ENCODE data around the gene CCNA2.

The CCNA2 gene

GRCh38 chr4:121806411-121806810, 17.3 kb downstream of the CCNA2 start:
- TF ChIP-seq, protein P1, sequence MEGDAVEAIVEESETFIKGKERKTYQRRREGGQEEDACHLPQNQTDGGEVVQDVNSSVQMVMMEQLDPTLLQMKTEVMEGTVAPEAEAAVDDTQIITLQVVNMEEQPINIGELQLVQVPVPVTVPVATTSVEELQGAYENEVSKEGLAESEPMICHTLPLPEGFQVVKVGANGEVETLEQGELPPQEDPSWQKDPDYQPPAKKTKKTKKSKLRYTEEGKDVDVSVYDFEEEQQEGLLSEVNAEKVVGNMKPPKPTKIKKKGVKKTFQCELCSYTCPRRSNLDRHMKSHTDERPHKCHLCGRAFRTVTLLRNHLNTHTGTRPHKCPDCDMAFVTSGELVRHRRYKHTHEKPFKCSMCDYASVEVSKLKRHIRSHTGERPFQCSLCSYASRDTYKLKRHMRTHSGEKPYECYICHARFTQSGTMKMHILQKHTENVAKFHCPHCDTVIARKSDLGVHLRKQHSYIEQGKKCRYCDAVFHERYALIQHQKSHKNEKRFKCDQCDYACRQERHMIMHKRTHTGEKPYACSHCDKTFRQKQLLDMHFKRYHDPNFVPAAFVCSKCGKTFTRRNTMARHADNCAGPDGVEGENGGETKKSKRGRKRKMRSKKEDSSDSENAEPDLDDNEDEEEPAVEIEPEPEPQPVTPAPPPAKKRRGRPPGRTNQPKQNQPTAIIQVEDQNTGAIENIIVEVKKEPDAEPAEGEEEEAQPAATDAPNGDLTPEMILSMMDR (IDR thresholded peaks at IDR 0.05; ENCODE audit: insufficient read depth, low read length, poor library complexity, severe bottlenecking), result no peak
- TF ChIP-seq EZH2phosphoT487 (conservative IDR thresholded peaks at IDR 0.05; ENCODE audit: low read length), result no peak
- no peak overlapping the region for H3K9ac ChIP-seq (ENCODE audit: low read length)
- no peaks in the 10 kb centered on the region for H3K9me3 ChIP-seq (ENCODE audit: insufficient read depth, low read length)
- no peak overlapping the region for H2AFZ ChIP-seq (ENCODE audit: low read depth, low read length, severe bottlenecking)
- H3K27ac ChIP-seq (ENCODE audit: low read depth, low read length), result no peak overlapping the region
- no peak overlapping the region for H3K4me2 ChIP-seq (ENCODE audit: low read depth, low read length, poor library complexity, severe bottlenecking)
- H3K36me3 ChIP-seq (ENCODE audit: low read length), result peaks cover 9% of the 10 kb centered on the region; the same call in 1 of the 2 replicates
- H3F3A ChIP-seq (ENCODE audit: insufficient read depth), result peaks cover 5% of the 10 kb centered on the region; the same call in 1 of the 2 replicates
- H3K79me2 ChIP-seq (ENCODE audit: insufficient read depth, low read length), result peaks cover 16% of the 10 kb centered on the region
- no peak overlapping the region for H3K4me3 ChIP-seq (ENCODE audit: insufficient read depth, low read length, poor library complexity, severe bottlenecking)
- no peaks in the 10 kb centered on the region for H4K20me1 ChIP-seq (ENCODE audit: low read depth, low read length)
- no peaks in the 10 kb centered on the region for H3K27me3 ChIP-seq (ENCODE audit: low read length)
- H3K9me2 ChIP-seq (replicated peaks; ENCODE audit: insufficient read depth, low read length), result no peaks in the 10 kb centered on the region

DNA sequence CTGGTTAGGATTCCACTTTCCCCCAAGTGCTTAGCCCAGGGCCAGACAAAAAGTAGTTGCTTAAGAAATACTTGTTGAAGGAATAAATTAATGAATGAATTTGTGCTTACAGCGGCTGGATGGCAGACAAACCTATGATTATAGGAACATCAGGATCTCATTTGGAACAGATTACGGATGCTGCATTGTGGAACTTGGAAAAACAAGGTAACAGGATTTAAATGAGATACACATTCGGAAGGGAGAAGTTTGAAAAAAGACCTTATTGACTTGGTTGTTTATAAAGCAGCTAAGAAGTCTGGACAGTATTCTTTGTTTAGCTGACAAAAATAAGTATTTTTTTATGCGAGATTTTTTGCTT, 22.0 kb downstream of the CCNA2 start:
- Histone ChIP-seq H3K79me2 (ENCODE audit: insufficient read depth, low read length) (peaks cover 19% of the 10 kb centered on the region), H3K4me3 (ENCODE audit: insufficient read depth, low read length, poor library complexity, severe bottlenecking) (peak overlapping the region; percentile 81), H2AFZ (ENCODE audit: low read depth, low read length, severe bottlenecking) (peak overlapping the region; percentile 83), H3K9me2 (replicated peaks; ENCODE audit: insufficient read depth, low read length) (no peaks in the 10 kb centered on the region), H4K20me1 (ENCODE audit: low read depth, low read length) (no peaks in the 10 kb centered on the region), H3K27me3 (ENCODE audit: low read length) (no peaks in the 10 kb centered on the region), H3K36me3 (ENCODE audit: low read length) (peaks cover 9% of the 10 kb centered on the region; the same call in 1 of the 2 replicates), H3K4me2 (ENCODE audit: low read depth, low read length, poor library complexity, severe bottlenecking) (peak overlapping the region; percentile 80), H3K9ac (ENCODE audit: low read length) (peak overlapping the region; percentile 87), H3F3A (ENCODE audit: insufficient read depth) (no peaks in the 10 kb centered on the region), H3K9me3 (ENCODE audit: insufficient read depth, low read length) (no peaks in the 10 kb centered on the region), H3K27ac (ENCODE audit: low read depth, low read length) (peak overlapping the region; percentile 65; the same call in 1 of the 2 replicates)
- TF ChIP-seq EZH2phosphoT487 (conservative IDR thresholded peaks at IDR 0.05; ENCODE audit: low read length), result no peak
- TF ChIP-seq, protein P1 (IDR thresholded peaks at IDR 0.05; ENCODE audit: insufficient read depth, low read length, poor library complexity, severe bottlenecking), result no peak

- Histone ChIP-seq H3K79me2 (ENCODE audit: insufficient read depth, low read length) (peaks cover 19% of the 10 kb centered on the region), H3F3A (ENCODE audit: insufficient read depth) (no peaks in the 10 kb centered on the region), H3K36me3 (ENCODE audit: low read length) (peaks cover 9% of the 10 kb centered on the region; the same call in 1 of the 2 replicates), H3K27ac (ENCODE audit: low read depth, low read length) (peak within 1 kb of the TSS; percentile 65), H4K20me1 (ENCODE audit: low read depth, low read length) (no peaks in the 10 kb centered on the region), H2AFZ (ENCODE audit: low read depth, low read length, severe bottlenecking) (peak within 1 kb of the TSS; percentile 96), H3K27me3 (ENCODE audit: low read length) (no peaks in the 10 kb centered on the region), H3K9ac (ENCODE audit: low read length) (peak within 1 kb of the TSS; percentile 87), H3K9me3 (ENCODE audit: insufficient read depth, low read length) (no peaks in the 10 kb centered on the region), H3K4me2 (ENCODE audit: low read depth, low read length, poor library complexity, severe bottlenecking) (peak within 1 kb of the TSS; percentile 80), H3K9me2 (replicated peaks; ENCODE audit: insufficient read depth, low read length) (no peaks in the 10 kb centered on the region), H3K4me3 (ENCODE audit: insufficient read depth, low read length, poor library complexity, severe bottlenecking) (peak within 1 kb of the TSS; percentile 81)
- TF ChIP-seq EZH2phosphoT487 (conservative IDR thresholded peaks at IDR 0.05; ENCODE audit: low read length), result no peak
- TF ChIP-seq, protein P1 (IDR thresholded peaks at IDR 0.05; ENCODE audit: insufficient read depth, low read length, poor library complexity, severe bottlenecking), result no peak
Measured at GRCh38 chr4:121800961-121801714, 22.5 kb downstream of the CCNA2 start, which contains the start of gene EXOSC9. TSS of gene EXOSC9 (plus strand) at chr4:121801323. CDS start at chr4:121801425, 102 bp downstream.
